Panc1 (cell line): ENCODE results near the gene FNIP2. TPM values are rescaled to one million over a fixed set of nuclear protein-coding genes. Genes with fewer than 3 reads are reported as not detected.

Experiments
- ATAC-seq: fragments of 200-7000 bp; cut with Tn5 transposase; 2 replicates; pipeline ENCODE4 v1.9.1; 2020; ENCODE audit warnings: mild to moderate bottlenecking, moderate library complexity
- BruUV-seq: library from RNA; stranded (reverse); fragments of 400-500 nt; replicated peaks from 2 replicates; lab custom pipeline; 2021; lab: Mats Ljungman, UMichigan
- CTCF ChIA-PET: fragments of 300-600 bp; sonication (Branson Sonifier 250); formaldehyde crosslinking; loops from one replicate; lab custom pipeline; 2022; ENCODE audit warnings: antibody characterized with exemption; lab: Charles Lee
- POLR2A ChIA-PET: fragments of 300-600 bp; sonication (Branson Sonifier 250); formaldehyde crosslinking; loops from one replicate; lab custom pipeline; 2022; ENCODE audit warnings: antibody characterized with exemption; lab: Charles Lee
- DNase-seq: peaks from one replicate; pipeline ENCODE4 v3.0.0-alpha.2; 2010; ENCODE audit warnings: low read depth, low spot score
- H3K27ac ChIP-seq: 2 replicates; pipeline ENCODE4 v1.5.1; 2011; ENCODE audit warnings: mild to moderate bottlenecking, low read length, inconsistent platforms
- H3K27me3 ChIP-seq: fragments of 200-500 bp; sonication (Bioruptor generic); 2 replicates; pipeline ENCODE4 v1.6.0; 2014; ENCODE audit warnings: low read length, inconsistent platforms; ENCODE audit not compliant: control insufficient read depth, insufficient read depth
- H3K36me3 ChIP-seq: fragments of 200-500 bp; sonication (Bioruptor generic); 2 replicates; pipeline ENCODE4 v1.5.1; 2014; ENCODE audit warnings: inconsistent platforms, mild to moderate bottlenecking, low read length, moderate library complexity; ENCODE audit not compliant: control insufficient read depth, insufficient read depth
- H3K4me1 ChIP-seq: 2 replicates; pipeline ENCODE4 v1.5.1; 2011; ENCODE audit warnings: inconsistent platforms, mild to moderate bottlenecking, low read length, moderate library complexity; ENCODE audit not compliant: control insufficient read depth, insufficient read depth
- H3K4me3 ChIP-seq, 2 experiments: 2 replicates each; pipeline ENCODE4 v1.5.1; 2011 to 2012; ENCODE audit warnings: low read depth in 2 of 2, low read length in 2 of 2, mild to moderate bottlenecking in 2 of 2, inconsistent platforms in 1 of 2, moderate library complexity in 1 of 2
- H3K9me3 ChIP-seq: fragments of 200-500 bp; sonication (Bioruptor generic); 2 replicates; pipeline ENCODE4 v1.5.1; 2014; ENCODE audit warnings: low read depth, mild to moderate bottlenecking, inconsistent platforms, low read length, moderate library complexity; ENCODE audit not compliant: control insufficient read depth, insufficient read depth
- CTCF ChIP-seq: fragments of 450-650 bp; IDR thresholded peaks from 2 replicates; pipeline ENCODE4 v1.5.1; 2017; ENCODE audit warnings: mild to moderate bottlenecking
- POLR2AphosphoS5 ChIP-seq: IDR thresholded peaks from 2 replicates; pipeline ENCODE4 v1.6.1; 2012; ENCODE audit warnings: mild to moderate bottlenecking, low read depth, low read length, moderate library complexity
- REST ChIP-seq, 2 experiments: IDR thresholded peaks; 2 replicates each; pipeline ENCODE4 v1.6.1; 2011 to 2012; ENCODE audit warnings: low read depth in 2 of 2, control low read depth in 1 of 2, low read length in 1 of 2, mild to moderate bottlenecking in 1 of 2, moderate library complexity in 1 of 2; ENCODE audit not compliant: insufficient read depth in 1 of 2
- SIN3A ChIP-seq: IDR thresholded peaks from 2 replicates; pipeline ENCODE4 v1.6.1; 2012; ENCODE audit warnings: low read depth, mild to moderate bottlenecking, low read length, moderate library complexity, borderline replicate concordance; ENCODE audit not compliant: insufficient read depth
- TCF7L2 ChIP-seq: IDR thresholded peaks from 2 replicates; pipeline ENCODE4 v1.6.1; 2011; ENCODE audit warnings: mild to moderate bottlenecking, low read depth, low read length, inconsistent platforms
- in situ Hi-C: cut with HindIII; loops from 2 replicates; pipeline ENCODE4 v1.10.0; 2016; ENCODE audit warnings: low sequenced_read_pairs, low pct_unique_long_range_greater_than_20kb
- intact Hi-C: fragments of 100-400 bp; cut with micrococcal nuclease; formaldehyde crosslinking; loops from one replicate; pipeline ENCODE4 v1.10.0; 2022; ENCODE audit not compliant: unreplicated experiment
- total RNA-seq: library from RNA; stranded (reverse); gene quantifications from one replicate; pipeline ENCODE4 v1.2.1, GENCODE V29; 2021; ENCODE audit not compliant: unreplicated experiment

Gene FNIP2
- total RNA-seq, 1 experiment from 2014 or later, result 17.7 TPM

GRCh38 chr4:158875026-158875425 lies 106.2 kb downstream of the FNIP2 start:
- Histone ChIP-seq H3K27ac (no peak overlapping the region), H3K4me3 (no peak overlapping the region), H3K36me3 (no peaks in the 10 kb centered on the region), H3K27me3 (no peaks in the 10 kb centered on the region), H3K9me3 (no peaks in the 10 kb centered on the region), H3K4me1 (no peaks in the 10 kb centered on the region; the same call in none of the 2 replicates)
- BruUV-seq, result no TSS peak
- in situ Hi-C loops (no loop called here), intact Hi-C loops (loop anchor here (10.0 kb wide), 1 partner anchor 230 kb away; the partner anchor contains the start of gene RAPGEF2)
- CTCF ChIA-PET, result interaction anchor here (0.7 kb wide), 1 partner anchor 301 kb away, joined by 3 read pairs; no protein-coding TSS in a partner anchor
- ATAC-seq (no peak), DNase-seq (no peak)
- TF ChIP-seq TCF7L2 (no peak), SIN3A (no peak), REST (IDR thresholded peaks at IDR 0.05; ENCODE audit: insufficient read depth in 1 of 2, low read depth in 2 of 2, low read length in 1 of 2) (no peak), CTCF (no peak), POLR2AphosphoS5 (no peak)
- POLR2A ChIA-PET, result no interaction called here

DNA sequence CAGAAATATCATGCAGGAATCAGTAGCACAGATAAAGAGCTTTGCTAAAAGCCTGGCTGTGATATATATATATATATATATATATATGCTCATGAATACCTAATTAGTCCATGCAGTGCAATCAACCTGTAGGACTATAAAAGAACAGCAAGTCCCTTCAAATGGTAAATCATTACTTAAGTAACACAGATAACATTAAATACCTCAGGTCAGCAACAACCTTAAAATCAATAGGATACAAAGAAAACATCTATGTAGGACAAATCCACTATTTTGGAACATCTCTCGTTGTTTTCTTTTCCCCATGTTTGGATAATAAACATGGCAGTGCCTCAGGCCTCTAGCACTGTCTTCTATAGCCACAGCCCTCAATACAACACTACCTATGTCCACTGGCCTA lies 106.6 kb downstream of the FNIP2 start:
- POLR2A ChIA-PET, result no interaction called here
- no peak for TF ChIP-seq TCF7L2
- TF ChIP-seq REST (IDR thresholded peaks at IDR 0.05; ENCODE audit: insufficient read depth in 1 of 2, low read depth in 2 of 2, low read length in 1 of 2), result no peak
- TF ChIP-seq CTCF, result no peak
- TF ChIP-seq SIN3A, result no peak
- TF ChIP-seq POLR2AphosphoS5, result no peak
- Histone ChIP-seq H3K36me3 (no peaks in the 10 kb centered on the region), H3K9me3 (no peaks in the 10 kb centered on the region), H3K4me3 (no peak overlapping the region), H3K27ac (no peak overlapping the region), H3K4me1 (no peaks in the 10 kb centered on the region; the same call in none of the 2 replicates), H3K27me3 (no peaks in the 10 kb centered on the region)
- CTCF ChIA-PET, result no interaction called here
- intact Hi-C loops, result loop anchor here (10.0 kb wide), 1 partner anchor 229 kb away; the partner anchor contains the start of gene RAPGEF2
- in situ Hi-C loops, result no loop called here
- BruUV-seq, result no TSS peak
- ATAC-seq, result no peak
- no peak for DNase-seq
